ENCODE measurements around the gene ACTN1. TPM values are rescaled to one million over a fixed set of nuclear protein-coding genes. Genes with fewer than 3 reads are reported as not detected.

ACTN1 gene
- total RNA-seq, 3 donors from 2014 or later, result 93.7 to 607 (median 128) TPM

DNA sequence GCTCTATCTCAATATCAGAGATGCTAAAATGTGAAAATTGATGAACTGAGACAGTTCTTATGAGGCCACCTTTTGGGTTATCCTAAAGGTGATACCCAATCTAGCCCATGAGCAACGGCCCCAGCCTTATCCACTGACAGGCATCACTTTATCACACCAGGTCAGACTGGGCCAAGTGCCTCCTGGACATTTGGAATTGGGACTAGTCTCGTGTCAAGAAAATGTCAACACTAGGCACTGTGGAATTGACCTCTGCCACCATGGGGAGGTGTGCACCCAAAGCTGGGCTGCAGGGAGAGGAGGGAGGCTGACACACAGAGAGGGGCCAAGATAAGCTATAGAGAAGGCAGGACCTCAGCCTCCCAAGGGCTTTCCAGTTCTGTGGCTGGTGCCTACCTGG is 107.7 kb downstream of the ACTN1 start:
- Histone ChIP-seq H3K4me3 (no peak overlapping the region), H3K4me1 (ENCODE audit: low read depth) (no peaks in the 10 kb centered on the region), H3K9me3 (no peaks in the 10 kb centered on the region), H3K36me3 (ENCODE audit: low read depth) (peaks cover 3% of the 10 kb centered on the region)
- no peak for ATAC-seq
- no peak for DNase-seq
- TF ChIP-seq, protein P1, sequence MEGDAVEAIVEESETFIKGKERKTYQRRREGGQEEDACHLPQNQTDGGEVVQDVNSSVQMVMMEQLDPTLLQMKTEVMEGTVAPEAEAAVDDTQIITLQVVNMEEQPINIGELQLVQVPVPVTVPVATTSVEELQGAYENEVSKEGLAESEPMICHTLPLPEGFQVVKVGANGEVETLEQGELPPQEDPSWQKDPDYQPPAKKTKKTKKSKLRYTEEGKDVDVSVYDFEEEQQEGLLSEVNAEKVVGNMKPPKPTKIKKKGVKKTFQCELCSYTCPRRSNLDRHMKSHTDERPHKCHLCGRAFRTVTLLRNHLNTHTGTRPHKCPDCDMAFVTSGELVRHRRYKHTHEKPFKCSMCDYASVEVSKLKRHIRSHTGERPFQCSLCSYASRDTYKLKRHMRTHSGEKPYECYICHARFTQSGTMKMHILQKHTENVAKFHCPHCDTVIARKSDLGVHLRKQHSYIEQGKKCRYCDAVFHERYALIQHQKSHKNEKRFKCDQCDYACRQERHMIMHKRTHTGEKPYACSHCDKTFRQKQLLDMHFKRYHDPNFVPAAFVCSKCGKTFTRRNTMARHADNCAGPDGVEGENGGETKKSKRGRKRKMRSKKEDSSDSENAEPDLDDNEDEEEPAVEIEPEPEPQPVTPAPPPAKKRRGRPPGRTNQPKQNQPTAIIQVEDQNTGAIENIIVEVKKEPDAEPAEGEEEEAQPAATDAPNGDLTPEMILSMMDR (IDR thresholded peaks at IDR 0.05), result no peak
- intact Hi-C loops (cut with DNase I, micrococcal nuclease), result no loop called here

DNA sequence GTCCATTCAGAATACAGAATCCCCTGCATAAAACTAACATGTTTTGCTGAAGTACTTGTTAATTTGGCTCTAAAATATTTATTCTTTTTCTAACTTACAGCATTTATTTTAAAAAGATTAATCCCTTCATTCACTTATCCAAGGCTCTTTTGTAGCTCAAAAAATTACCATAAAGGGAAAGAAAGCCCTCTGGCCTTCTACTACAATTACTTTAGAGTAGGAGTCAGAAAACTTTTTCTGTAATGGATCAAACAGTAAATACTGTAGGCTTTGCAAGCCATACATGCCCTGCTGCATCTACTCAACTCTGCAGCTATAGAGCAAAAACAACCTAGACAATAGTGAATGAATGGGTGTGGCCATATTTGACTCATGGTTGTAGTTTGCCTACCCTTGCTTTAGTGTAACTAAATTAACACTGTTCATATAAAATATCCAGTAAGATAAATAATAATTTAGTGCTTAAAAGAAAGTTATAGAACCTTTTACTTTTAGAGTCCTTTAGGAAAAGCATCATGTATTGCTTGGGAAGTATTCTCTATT is 112.0 kb downstream of the ACTN1 start:
- ATAC-seq, result no peak
- Histone ChIP-seq H3K4me3 (no peak overlapping the region), H3K36me3 (ENCODE audit: low read depth) (no peaks in the 10 kb centered on the region), H3K4me1 (ENCODE audit: low read depth) (no peaks in the 10 kb centered on the region), H3K9me3 (peaks cover 5% of the 10 kb centered on the region)
- DNase-seq, result no peak
- intact Hi-C loops (cut with DNase I, micrococcal nuclease), result no loop called here
- TF ChIP-seq, protein P1 (IDR thresholded peaks at IDR 0.05), result no peak

DNA sequence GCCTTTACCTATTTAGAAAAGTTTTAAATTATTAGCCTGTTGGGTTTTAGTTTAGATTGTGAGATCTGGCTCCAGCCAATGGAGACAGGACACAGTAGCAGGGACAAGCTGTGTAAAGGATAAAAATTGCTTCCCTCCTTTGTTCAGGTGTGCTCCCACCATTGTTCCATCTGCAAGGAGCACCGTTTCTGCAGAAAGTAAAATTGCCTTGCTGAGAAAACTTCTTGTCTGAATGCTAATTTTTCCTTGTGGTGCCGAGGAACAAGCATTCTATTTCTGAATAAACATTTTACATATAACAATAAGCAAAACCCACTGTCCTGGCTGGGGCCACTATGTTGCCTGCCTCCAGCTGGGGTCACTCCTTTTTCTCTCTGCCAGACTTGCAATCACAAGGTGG is 113.6 kb downstream of the ACTN1 start:
- no peak for DNase-seq
- H3K36me3 ChIP-seq (ENCODE audit: low read depth), result no peaks in the 10 kb centered on the region
- H3K4me1 ChIP-seq (ENCODE audit: low read depth), result no peaks in the 10 kb centered on the region
- intact Hi-C loops (cut with DNase I, micrococcal nuclease), result no loop called here
- peaks cover 5% of the 10 kb centered on the region for H3K9me3 ChIP-seq
- no peak overlapping the region for H3K4me3 ChIP-seq
- TF ChIP-seq, protein P1 (IDR thresholded peaks at IDR 0.05), result no peak
- ATAC-seq, result no peak

DNA sequence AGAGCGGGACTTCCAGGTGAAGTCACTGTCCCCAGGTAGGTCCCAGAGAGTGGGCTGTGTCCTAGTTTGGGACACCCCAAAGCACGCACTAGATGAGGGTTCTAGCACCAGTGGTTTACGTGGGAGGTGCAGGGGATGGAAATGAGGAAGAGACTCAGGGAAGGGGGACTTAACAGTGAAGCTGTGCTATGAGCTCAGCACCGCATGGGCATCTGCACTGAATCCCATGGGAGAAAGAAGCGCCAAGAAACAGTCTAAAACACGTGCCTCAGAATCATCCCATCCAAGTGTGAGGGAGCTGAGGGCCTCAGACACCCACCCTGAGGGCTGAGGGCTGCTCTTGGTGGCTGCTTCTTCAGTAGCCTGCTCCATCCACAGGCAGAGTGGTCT is 114.7 kb downstream of the ACTN1 start:
- ATAC-seq (no peak), DNase-seq (no peak)
- intact Hi-C loops (cut with DNase I, micrococcal nuclease), result loop anchor here in 1 of 2 donors (5.0 kb wide), 1 partner anchor 243 kb away; no protein-coding TSS in a partner anchor
- H3K4me3 ChIP-seq, result no peak overlapping the region
- peaks cover 5% of the 10 kb centered on the region for H3K9me3 ChIP-seq
- TF ChIP-seq, protein P1 (IDR thresholded peaks at IDR 0.05), result no peak
- no peaks in the 10 kb centered on the region for H3K36me3 ChIP-seq (ENCODE audit: low read depth)
- H3K4me1 ChIP-seq (ENCODE audit: low read depth), result no peaks in the 10 kb centered on the region

DNA sequence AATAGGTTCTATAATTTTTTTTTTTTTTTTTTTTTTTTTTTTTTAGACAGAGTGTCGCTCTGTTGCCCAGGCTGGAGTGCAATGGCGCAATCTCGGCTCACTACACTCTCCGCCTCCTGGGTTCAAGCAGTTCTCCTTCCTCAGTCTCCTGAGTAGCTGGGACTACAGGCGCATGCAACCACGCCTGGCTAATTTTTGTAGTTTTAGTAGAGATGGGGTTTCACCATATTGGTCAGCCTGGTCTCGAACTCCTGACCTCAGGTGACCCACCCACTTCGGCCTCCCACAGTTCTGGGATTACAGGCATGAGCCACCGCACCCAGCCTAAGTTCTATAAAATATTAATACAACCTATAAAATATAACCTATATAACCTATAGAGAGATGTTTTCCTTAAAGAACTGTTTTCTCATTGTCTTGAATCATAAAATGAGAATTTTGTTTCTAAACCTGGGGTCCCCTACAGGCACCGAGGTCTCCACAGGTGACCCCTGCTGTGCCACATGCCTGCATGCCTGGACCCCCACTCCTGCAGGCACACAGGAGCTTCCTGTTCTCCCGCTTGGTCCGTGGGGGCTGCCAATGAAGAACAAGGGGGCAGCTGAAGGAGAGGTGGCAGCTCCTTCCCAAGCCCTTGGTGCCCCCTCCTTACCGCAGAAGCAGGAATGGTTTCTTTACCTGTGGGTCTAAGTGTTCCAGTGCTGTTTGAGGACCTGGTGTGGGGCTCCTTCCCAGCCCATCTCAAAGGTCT is 115.3 kb downstream of the ACTN1 start:
- intact Hi-C loops (cut with DNase I, micrococcal nuclease), result loop anchor here in 1 of 2 donors (5.0 kb wide), 1 partner anchor 244 kb away; no protein-coding TSS in a partner anchor
- no peaks in the 10 kb centered on the region for H3K36me3 ChIP-seq (ENCODE audit: low read depth)
- H3K4me1 ChIP-seq (ENCODE audit: low read depth), result no peaks in the 10 kb centered on the region
- TF ChIP-seq, protein P1 (IDR thresholded peaks at IDR 0.05), result no peak
- H3K9me3 ChIP-seq, result peaks cover 5% of the 10 kb centered on the region
- no peak overlapping the region for H3K4me3 ChIP-seq
- DNase-seq (no peak), ATAC-seq (no peak)

All from mucosa of descending colon (tissue), 3 donors.